PC-3 (cell line): ENCODE measurements around the gene KCTD2. TPM values are rescaled to one million over a fixed set of nuclear protein-coding genes. Genes with fewer than 3 reads are reported as not detected.

Source experiments
- ATAC-seq: fragments of 200-7000 bp; cut with Tn5 transposase; 2 replicates; pipeline ENCODE4 v1.9.1; 2020; ENCODE audit warnings: mild to moderate bottlenecking, moderate library complexity
- BruUV-seq: library from RNA; stranded (reverse); fragments of 400-500 nt; replicated peaks from 2 replicates; lab custom pipeline; 2021; lab: Mats Ljungman, UMichigan
- CTCF ChIA-PET: fragments of 300-600 bp; sonication (Branson Sonifier 250); formaldehyde crosslinking; loops from one replicate; lab custom pipeline; 2022; ENCODE audit warnings: antibody characterized with exemption; lab: Charles Lee
- POLR2A ChIA-PET: fragments of 300-600 bp; sonication (Branson Sonifier 250); formaldehyde crosslinking; loops from one replicate; lab custom pipeline; 2022; ENCODE audit warnings: antibody characterized with exemption; ENCODE audit not compliant: unreplicated experiment; lab: Charles Lee
- DNase-seq: peaks from one replicate; pipeline ENCODE4 v3.0.0-alpha.2; 2015
- H2AFZ ChIP-seq: fragments of 300-600 bp; sonication (generic); 2 replicates; pipeline ENCODE4 v1.6.0; 2016; ENCODE audit warnings: antibody characterized with exemption, low read length
- H3F3A ChIP-seq: fragments of 300-600 bp; sonication (generic); one replicate; pipeline ENCODE4 v1.6.0; 2017; ENCODE audit warnings: antibody characterized with exemption, low read length, control low read depth, mild to moderate bottlenecking; ENCODE audit not compliant: unreplicated experiment
- H3K27ac ChIP-seq: fragments of 300-600 bp; sonication (generic); 2 replicates; pipeline ENCODE4 v1.5.1; 2016; ENCODE audit warnings: mild to moderate bottlenecking, low read length
- H3K27me3 ChIP-seq: fragments of 300-600 bp; sonication (generic); 2 replicates; pipeline ENCODE4 v1.6.1; 2016; ENCODE audit warnings: low read length, mixed read lengths
- H3K36me3 ChIP-seq: fragments of 300-600 bp; sonication (generic); 2 replicates; pipeline ENCODE4 v1.6.1; 2016; ENCODE audit warnings: low read depth, mixed run types, low read length, mixed read lengths
- H3K4me1 ChIP-seq: fragments of 300-600 bp; sonication (generic); 2 replicates; pipeline ENCODE4 v1.5.1; 2016; ENCODE audit warnings: low read length; ENCODE audit not compliant: insufficient read depth
- H3K4me2 ChIP-seq: fragments of 300-600 bp; sonication (generic); 2 replicates; pipeline ENCODE4 v1.6.0; 2016; ENCODE audit warnings: low read length
- H3K4me3 ChIP-seq: fragments of 300-600 bp; sonication (generic); 2 replicates; pipeline ENCODE4 v1.5.1; 2016; ENCODE audit warnings: mild to moderate bottlenecking, low read length, mixed read lengths
- H3K79me2 ChIP-seq: fragments of 300-600 bp; sonication (generic); 2 replicates; pipeline ENCODE4 v1.6.1; 2017; ENCODE audit warnings: low read length, mixed read lengths
- H3K9ac ChIP-seq: fragments of 300-600 bp; sonication (generic); 2 replicates; pipeline ENCODE4 v1.6.0; 2016; ENCODE audit warnings: mild to moderate bottlenecking, low read length
- H3K9me2 ChIP-seq: fragments of 300-600 bp; sonication (generic); replicated peaks from 2 replicates; pipeline ENCODE4 v1.6.1; 2016; ENCODE audit warnings: mixed run types, low read length, mixed read lengths
- H3K9me3 ChIP-seq: fragments of 300-600 bp; sonication (generic); 2 replicates; pipeline ENCODE4 v1.6.1; 2016; ENCODE audit warnings: low read length, mixed read lengths
- H4K20me1 ChIP-seq: fragments of 300-600 bp; sonication (generic); 2 replicates; pipeline ENCODE4 v1.6.1; 2016; ENCODE audit warnings: low read length, mixed read lengths
- CTCF ChIP-seq: fragments of 300-600 bp; sonication (generic); conservative IDR thresholded peaks from 2 replicates; pipeline ENCODE4 v1.5.1; 2017; ENCODE audit warnings: antibody characterized with exemption, low read depth, mild to moderate bottlenecking, low read length
- EZH2 ChIP-seq: fragments of 300-600 bp; sonication (generic); IDR thresholded peaks from one replicate; pipeline ENCODE4 v1.6.1; 2017; ENCODE audit warnings: antibody characterized with exemption, mild to moderate bottlenecking, low read length; ENCODE audit not compliant: unreplicated experiment
- EZH2phosphoT487 ChIP-seq: fragments of 300-600 bp; sonication (generic); IDR thresholded peaks from 2 replicates; pipeline ENCODE4 v1.6.1; 2018; ENCODE audit warnings: mild to moderate bottlenecking, antibody characterized with exemption, low read length, borderline replicate concordance
- intact Hi-C: fragments of 100-400 bp; cut with micrococcal nuclease; formaldehyde crosslinking; loops from 2 replicates; pipeline ENCODE4 v1.9.0; 2023
- total RNA-seq: library from RNA; depleted of rRNA; stranded (reverse); fragments of >200 nt; gene quantifications from 2 replicates; pipeline ENCODE4 v1.2.3, GENCODE V29; 2014

Gene KCTD2
- total RNA-seq, 1 experiment from 2014 or later, result 28.0 TPM

DNA sequence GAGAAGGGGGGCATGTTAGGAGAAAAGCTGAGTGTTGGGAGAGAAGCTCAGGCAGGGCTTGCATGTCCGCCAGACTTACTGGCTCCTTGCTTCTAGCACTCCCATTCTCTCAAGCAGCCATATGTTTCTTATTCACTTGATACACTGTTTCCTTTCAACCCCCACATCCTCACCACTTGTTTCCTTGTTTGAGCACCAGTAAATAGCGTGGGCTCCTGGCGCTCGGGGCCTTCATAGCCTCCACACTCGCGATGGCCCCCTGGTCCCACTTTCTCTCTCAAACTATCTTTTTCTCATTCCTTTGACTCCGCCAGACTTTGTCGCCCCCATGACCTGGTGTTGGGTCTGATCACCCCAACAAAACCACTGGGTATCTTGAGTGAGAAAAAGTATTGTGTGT is 16.9 kb upstream of the KCTD2 start:
- Histone ChIP-seq H3K4me1 (peaks cover 12% of the 10 kb centered on the region; the same call in 1 of the 2 replicates), H3K79me2 (no peaks in the 10 kb centered on the region), H3K9me3 (no peaks in the 10 kb centered on the region), H3K27ac (no peak overlapping the region), H4K20me1 (no peaks in the 10 kb centered on the region), H2AFZ (no peak overlapping the region), H3K36me3 (no peaks in the 10 kb centered on the region), H3K9me2 (no peaks in the 10 kb centered on the region), H3K27me3 (no peaks in the 10 kb centered on the region), H3K4me3 (no peak overlapping the region), H3F3A (no peaks in the 10 kb centered on the region), H3K4me2 (no peak overlapping the region), H3K9ac (no peak overlapping the region)
- ChIA-PET POLR2A (no interaction called here), CTCF (no interaction called here)
- intact Hi-C loops, result loop anchor here (10.0 kb wide), 1 partner anchor 175 kb away; the partner anchor contains the start of gene NUP85
- no peak for ATAC-seq
- TF ChIP-seq CTCF, result no peak
- TF ChIP-seq EZH2, result no peak
- TF ChIP-seq EZH2phosphoT487, result no peak
- BruUV-seq, result no TSS peak
- no peak for DNase-seq

GRCh38 chr17:75031972-75032719 is 14.9 kb upstream of the KCTD2 start:
- Histone ChIP-seq H4K20me1 (no peaks in the 10 kb centered on the region), H3K79me2 (no peaks in the 10 kb centered on the region), H2AFZ (peak overlapping the region; percentile 74), H3K27me3 (no peaks in the 10 kb centered on the region), H3K4me2 (peak overlapping the region; percentile 87), H3F3A (peaks cover 11% of the 10 kb centered on the region), H3K4me3 (peak overlapping the region; percentile 77), H3K9ac (no peak overlapping the region), H3K27ac (peak overlapping the region; percentile 30), H3K9me2 (no peaks in the 10 kb centered on the region), H3K36me3 (no peaks in the 10 kb centered on the region), H3K4me1 (peaks cover 32% of the 10 kb centered on the region), H3K9me3 (no peaks in the 10 kb centered on the region)
- DNase-seq (peak; percentile 85), ATAC-seq (peak; percentile 24)
- no peak for TF ChIP-seq CTCF
- TF ChIP-seq EZH2phosphoT487, result no peak
- TF ChIP-seq EZH2, result no peak
- POLR2A ChIA-PET, result interaction anchor here (0.8 to 1.4 kb wide), 2 partner anchors 20 to 93 kb away, joined by 3 to 4 read pairs; partner anchors contain the start of gene MRPL58
- intact Hi-C loops, result loop anchor here (1.0 to 10.0 kb wide), 2 partner anchors 8 to 173 kb away; partner anchors contain the start of gene NUP85
- no TSS peak for BruUV-seq
- CTCF ChIA-PET, result interaction anchor here (0.5 to 1.1 kb wide), 5 partner anchors 20 to 169 kb away, joined by 3 to 14 read pairs (median 4); partner anchors contain the start of gene MRPL58
